Adipocyte (in vitro differentiated cells): ENCODE data around the gene ABL1.
"Not testable (repeated sequence)": the region's sequence is repeated elsewhere in the genome, so short reads cannot be mapped to it uniquely, and the experiment has no call there.

Experiments
- DNase-seq: peaks from one replicate; pipeline ENCODE4 v3.0.0-alpha.2; 2015; ENCODE audit warnings: low read depth
- H3K27me3 ChIP-seq: replicated peaks from 2 replicates; pipeline ENCODE4 v1.7.0; 2013; ENCODE audit warnings: mild to moderate bottlenecking, low read length, moderate library complexity; ENCODE audit not compliant: control insufficient read depth, insufficient read depth
- H3K36me3 ChIP-seq: 2 replicates; pipeline ENCODE4 v1.7.0; 2013; ENCODE audit warnings: low read length, mild to moderate bottlenecking, moderate library complexity; ENCODE audit not compliant: control insufficient read depth, insufficient read depth, severe bottlenecking
- H3K4me1 ChIP-seq: 2 replicates; pipeline ENCODE4 v1.7.0; 2013; ENCODE audit warnings: mild to moderate bottlenecking, low read length, moderate library complexity; ENCODE audit not compliant: control insufficient read depth, insufficient read depth
- H3K4me3 ChIP-seq: 2 replicates; pipeline ENCODE4 v1.7.0; 2013; ENCODE audit warnings: mild to moderate bottlenecking, low read length, moderate library complexity
- H3K9ac ChIP-seq: 2 replicates; pipeline ENCODE4 v1.7.0; 2013; ENCODE audit warnings: mild to moderate bottlenecking, low read length, moderate library complexity
- H3K9me3 ChIP-seq: 2 replicates; pipeline ENCODE4 v1.7.0; 2013; ENCODE audit warnings: mild to moderate bottlenecking, low read length, moderate library complexity; ENCODE audit not compliant: control insufficient read depth

Gene ABL1

GRCh38 chr9:130843049-130843908 is 8.2 kb downstream of the ABL1 start:
- Histone ChIP-seq H3K9ac (no peak overlapping the region), H3K36me3 (no peaks in the 10 kb centered on the region), H3K4me3 (no peak overlapping the region), H3K4me1 (peaks cover 83% of the 10 kb centered on the region), H3K27me3 (no peaks in the 10 kb centered on the region), H3K9me3 (no peaks in the 10 kb centered on the region)
- no peak for DNase-seq

GRCh38 chr9:130844044-130844451 is 9.0 kb downstream of the ABL1 start:
- Histone ChIP-seq H3K9me3 (no peaks in the 10 kb centered on the region), H3K9ac (no peak overlapping the region), H3K4me1 (peaks cover 83% of the 10 kb centered on the region), H3K36me3 (no peaks in the 10 kb centered on the region), H3K27me3 (no peaks in the 10 kb centered on the region), H3K4me3 (no peak overlapping the region)
- no peak for DNase-seq

- Histone ChIP-seq H3K9me3 (no peaks in the 10 kb centered on the region), H3K4me1 (peaks cover 71% of the 10 kb centered on the region), H3K27me3 (no peaks in the 10 kb centered on the region), H3K36me3 (no peaks in the 10 kb centered on the region), H3K9ac (peak overlapping the region; percentile 87), H3K4me3 (peak overlapping the region; percentile 67)
- no peak for DNase-seq
Observed at GRCh38 chr9:130845254-130845653, 10.2 kb downstream of the ABL1 start.

GRCh38 chr9:130845901-130846481 is 10.9 kb downstream of the ABL1 start:
- H3K4me3 ChIP-seq: peak overlapping the region; percentile 67
- H3K27me3 ChIP-seq: no peaks in the 10 kb centered on the region
- peak overlapping the region; percentile 87 for H3K9ac ChIP-seq
- peak; percentile 75 for DNase-seq
- no peaks in the 10 kb centered on the region for H3K9me3 ChIP-seq
- H3K4me1 ChIP-seq: peaks cover 66% of the 10 kb centered on the region
- no peaks in the 10 kb centered on the region for H3K36me3 ChIP-seq

- H3K4me1 ChIP-seq: peaks cover 65% of the 10 kb centered on the region
- no peaks in the 10 kb centered on the region for H3K27me3 ChIP-seq
- H3K36me3 ChIP-seq: no peaks in the 10 kb centered on the region
- peak; percentile 85 for DNase-seq
- H3K9me3 ChIP-seq: no peaks in the 10 kb centered on the region
- peak overlapping the region; percentile 67 for H3K4me3 ChIP-seq
- peak overlapping the region; percentile 87 for H3K9ac ChIP-seq
Observed at GRCh38 chr9:130846487-130847305, 11.6 kb downstream of the ABL1 start.

- H3K36me3 ChIP-seq: no peaks in the 10 kb centered on the region
- DNase-seq: peak; percentile 97
Observed at GRCh38 chr9:130847306-130848217, 12.5 kb downstream of the ABL1 start.

GRCh38 chr9:130848514-130848913 is 13.5 kb downstream of the ABL1 start:
- Histone ChIP-seq H3K9ac (peak overlapping the region; percentile 38), H3K4me1 (peaks cover 50% of the 10 kb centered on the region), H3K4me3 (peak overlapping the region; percentile 22)
- DNase-seq, H3K9me3 ChIP-seq, H3K27me3 ChIP-seq, H3K36me3 ChIP-seq: not testable (repeated sequence)

More at GRCh38 chr9:130847306-130848217, 12.5 kb downstream of the ABL1 start:
- no peaks in the 10 kb centered on the region for H3K27me3 ChIP-seq
- peak overlapping the region; percentile 67 for H3K4me3 ChIP-seq
- no peaks in the 10 kb centered on the region for H3K9me3 ChIP-seq
- H3K9ac ChIP-seq: peak overlapping the region; percentile 87
- peaks cover 56% of the 10 kb centered on the region for H3K4me1 ChIP-seq

- Histone ChIP-seq H3K9me3 (no peaks in the 10 kb centered on the region), H3K36me3 (peaks cover 4% of the 10 kb centered on the region), H3K4me1 (peaks cover 46% of the 10 kb centered on the region), H3K9ac (peak overlapping the region; percentile 7), H3K27me3 (no peaks in the 10 kb centered on the region), H3K4me3 (no peak overlapping the region)
- DNase-seq: no peak
Observed at GRCh38 chr9:130849356-130849755, 14.3 kb downstream of the ABL1 start.

- Histone ChIP-seq H3K27me3 (no peaks in the 10 kb centered on the region), H3K9ac (no peak overlapping the region), H3K4me3 (no peak overlapping the region), H3K4me1 (peaks cover 26% of the 10 kb centered on the region), H3K36me3 (peaks cover 34% of the 10 kb centered on the region), H3K9me3 (no peaks in the 10 kb centered on the region)
- DNase-seq: no peak
Observed at GRCh38 chr9:130852801-130853200, 17.7 kb downstream of the ABL1 start.

GRCh38 chr9:130854092-130854491 is 19.0 kb downstream of the ABL1 start:
- peaks cover 34% of the 10 kb centered on the region for H3K36me3 ChIP-seq
- H3K4me3 ChIP-seq: no peak overlapping the region
- no peak overlapping the region for H3K9ac ChIP-seq
- no peaks in the 10 kb centered on the region for H3K27me3 ChIP-seq
- no peak for DNase-seq
- no peaks in the 10 kb centered on the region for H3K9me3 ChIP-seq
- H3K4me1 ChIP-seq: peaks cover 25% of the 10 kb centered on the region
